Skeletal muscle satellite cell (primary cell): ENCODE data around the gene ITPR3.
A peak's percentile ranks its signal among the peaks of the same experiment; 100 is the strongest.

Source experiments
- H3K27me3 ChIP-seq: 2 replicates; pipeline ENCODE4 v1.7.0; 2013; ENCODE audit warnings: low read length; ENCODE audit not compliant: control insufficient read depth, insufficient read depth
- H3K36me3 ChIP-seq: 2 replicates; pipeline ENCODE4 v1.7.0; 2013; ENCODE audit warnings: mild to moderate bottlenecking, control low read depth, low read length; ENCODE audit not compliant: insufficient read depth
- H3K4me1 ChIP-seq: 2 replicates; pipeline ENCODE4 v1.7.0; 2013; ENCODE audit warnings: low read length; ENCODE audit not compliant: control insufficient read depth, insufficient read depth
- H3K4me2 ChIP-seq: 2 replicates; pipeline ENCODE4 v1.7.0; 2013; ENCODE audit warnings: mild to moderate bottlenecking, low read length
- H3K4me3 ChIP-seq: 2 replicates; pipeline ENCODE4 v1.7.0; 2013; ENCODE audit warnings: low read length
- H3K9ac ChIP-seq: 2 replicates; pipeline ENCODE4 v1.7.0; 2013; ENCODE audit warnings: mild to moderate bottlenecking, low read depth, low read length, moderate library complexity
- H3K9me3 ChIP-seq: replicated peaks from 2 replicates; pipeline ENCODE4 v1.7.0; 2013; ENCODE audit warnings: mild to moderate bottlenecking, control low read depth, low read length

The ITPR3 gene

GRCh38 chr6:33711140-33712129, 90.3 kb downstream of the ITPR3 start, which contains the start of gene UQCC2:
Gene UQCC2 (minus strand): TSS chr6:33711700. CDS start chr6:33711686, 14 bp downstream.
- H3K27me3 ChIP-seq: no peaks in the 10 kb centered on the region
- peak within 1 kb of the TSS; percentile 89 for H3K4me2 ChIP-seq
- peak within 1 kb of the TSS; percentile 94 for H3K9ac ChIP-seq
- peak within 1 kb of the TSS; percentile 89 for H3K4me3 ChIP-seq
- H3K4me1 ChIP-seq: peaks cover 16% of the 10 kb centered on the region
- H3K9me3 ChIP-seq: no peaks in the 10 kb centered on the region
- H3K36me3 ChIP-seq: peaks cover 20% of the 10 kb centered on the region

GRCh38 chr6:33712914-33713313, 91.8 kb downstream of the ITPR3 start:
- Histone ChIP-seq H3K27me3 (no peaks in the 10 kb centered on the region), H3K4me2 (no peak overlapping the region), H3K9me3 (no peaks in the 10 kb centered on the region), H3K36me3 (peaks cover 19% of the 10 kb centered on the region), H3K4me3 (no peak overlapping the region), H3K4me1 (peaks cover 18% of the 10 kb centered on the region), H3K9ac (no peak overlapping the region)

- Histone ChIP-seq H3K36me3 (peaks cover 10% of the 10 kb centered on the region), H3K4me1 (peaks cover 26% of the 10 kb centered on the region), H3K4me3 (no peak overlapping the region), H3K9ac (no peak overlapping the region), H3K27me3 (no peaks in the 10 kb centered on the region), H3K4me2 (no peak overlapping the region), H3K9me3 (no peaks in the 10 kb centered on the region)
These were observed 92.7 kb downstream of the ITPR3 start for GRCh38 chr6:33713786-33714185.

DNA sequence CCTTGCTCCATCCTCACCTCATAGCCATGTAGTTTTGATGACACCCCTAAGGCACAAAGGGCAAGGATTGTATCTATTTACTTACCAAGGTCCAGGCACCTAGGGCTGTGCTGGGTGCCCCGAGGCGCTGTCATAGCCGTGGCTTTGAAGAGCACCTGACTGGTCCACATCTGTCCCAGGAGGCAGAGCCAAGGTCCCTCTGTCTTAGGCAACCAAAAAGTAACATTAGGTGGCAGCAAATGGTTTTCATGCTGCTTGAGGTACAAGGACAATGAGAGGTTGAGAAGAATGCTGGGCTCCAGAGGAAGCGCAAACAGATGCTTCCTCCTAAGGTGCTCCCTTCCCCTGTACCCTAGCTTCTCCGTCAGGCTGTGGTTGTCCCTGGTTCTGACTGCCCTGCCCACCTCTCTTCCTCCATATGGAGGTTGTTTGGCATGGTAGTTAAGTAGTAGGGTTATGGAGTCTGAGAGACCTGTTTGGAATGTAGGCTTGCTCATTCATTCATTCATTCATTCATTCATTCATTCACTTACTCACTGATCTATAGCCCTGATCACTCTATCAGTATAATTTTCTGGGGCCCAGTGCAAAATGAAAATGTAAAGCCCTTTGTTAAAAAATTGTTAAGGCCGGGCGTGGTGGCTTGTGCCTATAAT, 93.4 kb downstream of the ITPR3 start:
- no peaks in the 10 kb centered on the region for H3K27me3 ChIP-seq
- H3K9me3 ChIP-seq: no peaks in the 10 kb centered on the region
- peaks cover 26% of the 10 kb centered on the region for H3K4me1 ChIP-seq
- H3K4me2 ChIP-seq: no peak overlapping the region
- no peak overlapping the region for H3K9ac ChIP-seq
- H3K4me3 ChIP-seq: no peak overlapping the region
- peaks cover 3% of the 10 kb centered on the region for H3K36me3 ChIP-seq

- Histone ChIP-seq H3K36me3 (no peaks in the 10 kb centered on the region), H3K4me1 (peaks cover 14% of the 10 kb centered on the region), H3K9ac (no peak overlapping the region), H3K9me3 (no peaks in the 10 kb centered on the region), H3K4me3 (no peak overlapping the region), H3K27me3 (no peaks in the 10 kb centered on the region), H3K4me2 (no peak overlapping the region)
These were observed 95.3 kb downstream of the ITPR3 start for GRCh38 chr6:33716379-33716778.

DNA sequence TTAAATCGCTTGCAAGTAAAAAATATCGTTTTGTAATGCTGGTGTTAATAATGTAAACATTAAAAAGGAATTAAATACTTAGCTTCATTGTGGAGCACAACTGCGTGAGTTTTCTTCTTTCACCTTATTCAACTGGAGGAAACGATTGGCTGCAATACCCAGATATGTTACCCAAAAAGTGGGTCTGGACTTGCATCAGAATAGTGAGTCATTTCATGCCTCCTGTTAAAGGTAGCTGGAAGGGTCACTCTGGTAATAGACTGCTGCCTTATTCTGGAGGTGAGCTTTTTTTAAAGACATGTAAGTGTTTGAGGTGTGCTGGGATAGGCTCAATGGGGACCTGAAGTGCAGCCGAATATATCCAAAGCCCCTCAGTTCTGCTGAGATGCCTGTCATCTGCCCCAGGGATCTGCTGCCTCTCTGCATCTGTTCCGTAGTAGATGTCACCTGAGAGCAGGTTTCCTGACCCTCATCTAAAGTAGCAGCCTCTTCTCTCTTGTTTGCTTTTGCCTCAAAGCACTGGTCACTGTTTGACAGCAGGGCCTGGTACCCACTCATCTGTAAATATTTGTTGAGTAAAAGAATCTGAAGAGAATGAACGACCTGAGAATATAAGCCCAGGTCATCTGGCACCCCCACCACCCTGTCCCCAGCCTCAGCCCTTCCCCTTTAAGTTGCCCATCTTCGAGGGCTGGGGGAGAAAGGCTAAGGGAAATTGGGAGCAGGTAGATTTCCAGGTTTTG, 95.9 kb downstream of the ITPR3 start:
- no peak overlapping the region for H3K4me3 ChIP-seq
- peaks cover 2% of the 10 kb centered on the region for H3K36me3 ChIP-seq
- no peaks in the 10 kb centered on the region for H3K9me3 ChIP-seq
- H3K4me2 ChIP-seq: no peak overlapping the region
- H3K27me3 ChIP-seq: no peaks in the 10 kb centered on the region
- no peak overlapping the region for H3K9ac ChIP-seq
- H3K4me1 ChIP-seq: peaks cover 10% of the 10 kb centered on the region

- H3K27me3 ChIP-seq: no peaks in the 10 kb centered on the region
- H3K9me3 ChIP-seq: no peaks in the 10 kb centered on the region
- peaks cover 9% of the 10 kb centered on the region for H3K36me3 ChIP-seq
- H3K4me2 ChIP-seq: no peak overlapping the region
- H3K4me1 ChIP-seq: peaks cover 10% of the 10 kb centered on the region
- no peak overlapping the region for H3K9ac ChIP-seq
- H3K4me3 ChIP-seq: no peak overlapping the region
These were observed 96.9 kb downstream of the ITPR3 start for GRCh38 chr6:33717934-33718455.

DNA sequence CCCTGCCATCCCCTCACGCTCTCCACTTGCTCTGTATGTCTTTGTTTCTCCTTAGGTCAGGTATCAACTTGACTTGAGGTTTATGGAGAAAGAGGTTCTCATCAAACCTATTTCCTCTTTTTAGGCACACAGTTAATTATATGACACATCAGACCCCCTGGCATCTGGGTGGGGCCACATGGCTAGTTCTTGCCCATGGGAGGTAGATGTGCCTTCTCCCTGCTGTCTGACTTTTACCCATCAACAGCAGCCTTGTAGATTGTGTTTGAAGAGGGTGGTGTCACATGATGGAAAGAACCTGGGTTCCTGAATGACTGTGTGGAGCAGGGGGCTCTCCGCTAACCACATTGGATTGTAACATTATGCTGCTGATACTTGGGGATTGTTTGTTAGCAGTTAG, 97.6 kb downstream of the ITPR3 start:
- Histone ChIP-seq H3K9ac (no peak overlapping the region), H3K4me1 (peaks cover 10% of the 10 kb centered on the region), H3K9me3 (no peaks in the 10 kb centered on the region), H3K4me2 (no peak overlapping the region), H3K36me3 (peaks cover 9% of the 10 kb centered on the region), H3K4me3 (no peak overlapping the region), H3K27me3 (no peaks in the 10 kb centered on the region)

GRCh38 chr6:33719326-33719987, 98.3 kb downstream of the ITPR3 start:
- Histone ChIP-seq H3K9ac (no peak overlapping the region), H3K9me3 (no peaks in the 10 kb centered on the region), H3K4me2 (no peak overlapping the region), H3K27me3 (no peaks in the 10 kb centered on the region), H3K4me1 (peaks cover 10% of the 10 kb centered on the region), H3K4me3 (no peak overlapping the region), H3K36me3 (peaks cover 10% of the 10 kb centered on the region)

DNA sequence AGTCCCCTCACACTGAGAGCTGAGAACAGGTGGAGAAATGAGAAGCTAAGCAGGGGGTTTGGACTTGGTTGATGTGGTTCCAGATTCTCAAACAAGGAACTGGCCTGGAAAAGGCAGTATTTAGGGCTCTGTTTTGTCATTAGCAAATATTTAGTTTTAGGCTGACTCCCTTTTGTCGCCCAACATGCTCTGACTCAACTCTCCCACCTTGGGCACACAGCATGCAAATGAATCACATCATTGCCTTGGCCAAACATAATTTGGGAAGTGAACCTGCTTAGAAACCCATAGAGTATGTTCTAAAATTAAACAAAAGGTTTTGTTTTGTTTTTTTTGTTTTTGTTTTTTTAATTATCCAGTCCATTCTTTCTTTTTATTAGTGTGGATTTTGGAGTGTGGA, 99.9 kb downstream of the ITPR3 start:
- Histone ChIP-seq H3K9ac (no peak overlapping the region), H3K4me2 (no peak overlapping the region), H3K4me3 (no peak overlapping the region), H3K36me3 (peaks cover 12% of the 10 kb centered on the region), H3K4me1 (peaks cover 10% of the 10 kb centered on the region), H3K9me3 (no peaks in the 10 kb centered on the region), H3K27me3 (no peaks in the 10 kb centered on the region)
